HepG2 (cell line): ENCODE data around the gene LIPT2. TPM values are rescaled to one million over a fixed set of nuclear protein-coding genes. Genes with fewer than 3 reads are reported as not detected.

Source experiments
- ATAC-seq: fragments of 200-7000 bp; cut with Tn5 transposase; 3 replicates; pipeline ENCODE4 v1.9.1; 2020; ENCODE audit warnings: mild to moderate bottlenecking, moderate library complexity
- BruUV-seq: library from RNA; stranded (reverse); fragments of 400-500 nt; replicated peaks from 2 replicates; lab custom pipeline; 2021; lab: Mats Ljungman, UMichigan
- CTCF ChIA-PET: fragments of 300-600 bp; formaldehyde crosslinking; extraction: SDS; loops from one replicate; lab custom pipeline; 2021; ENCODE audit warnings: low total read pairs, inconsistent platforms, low intra/inter-chr PET ratio; lab: Yijun Ruan, JAX
- POLR2A ChIA-PET: fragments of 350-600 bp; sonication (Branson Sonifier 250); formaldehyde crosslinking; loops from one replicate; lab custom pipeline; 2020; ENCODE audit warnings: antibody characterized with exemption, inconsistent platforms; lab: Yijun Ruan, JAX
- DNase-seq: peaks from one replicate; pipeline ENCODE4 v3.0.0-alpha.2; 2015; ENCODE audit warnings: low spot score
- FAIRE-seq: peaks from 3 replicates; lab custom pipeline; 2011; peaks lifted over from hg19 to GRCh38; lab: Jason Lieb, UNC
- H2AFZ ChIP-seq: one replicate; pipeline ENCODE4 v1.6.1; 2011; ENCODE audit warnings: low read length, inconsistent platforms
- H3K27ac ChIP-seq: fragments of 300-600 bp; 3 replicates; pipeline ENCODE4 v1.8.0; 2011; ENCODE audit warnings: mixed run types, mild to moderate bottlenecking, mixed read lengths, low read length, inconsistent platforms; ENCODE audit not compliant: insufficient read depth; ENCODE audit errors: extremely low read length
- H3K27me3 ChIP-seq, 2 experiments: fragments of 200-600 bp in 1 of 2; 2 replicates in 1 of 2; 3 replicates in 1 of 2; pipeline versions ENCODE4 v1.6.0 to v1.8.0; 2011; ENCODE audit warnings: low read length in 2 of 2, mild to moderate bottlenecking in 2 of 2, moderate library complexity in 2 of 2, inconsistent platforms in 1 of 2; ENCODE audit not compliant: insufficient read depth in 2 of 2, control insufficient read depth in 1 of 2
- H3K36me3 ChIP-seq, 2 experiments: fragments of 200-600 bp in 1 of 2; replicated peaks in 1 of 2; 2 replicates in 1 of 2; 3 replicates in 1 of 2; pipeline versions ENCODE4 v1.5.1 to v1.8.0; 2011; ENCODE audit warnings: low read length in 2 of 2, inconsistent platforms in 1 of 2; ENCODE audit not compliant: insufficient read depth in 2 of 2, control insufficient read depth in 1 of 2
- H3K4me1 ChIP-seq: 2 replicates; pipeline ENCODE4 v1.5.1; 2012; ENCODE audit warnings: low read length, inconsistent platforms; ENCODE audit not compliant: insufficient read depth
- H3K4me2 ChIP-seq: 2 replicates; pipeline ENCODE4 v1.6.0; 2011; ENCODE audit warnings: low read depth, low read length, inconsistent platforms
- H3K4me3 ChIP-seq, 3 experiments: fragments of 200-600 bp in 1 of 3; sonication (generic), shearing (Covaris generic) in 1 of 3; replicated peaks in 1 of 3; 2 replicates each; pipeline ENCODE4 v1.5.1; 2011 to 2016; ENCODE audit warnings: low read length in 3 of 3, inconsistent platforms in 2 of 3, low read depth in 2 of 3, mild to moderate bottlenecking in 2 of 3, control low read depth in 1 of 3, mixed read lengths in 1 of 3; ENCODE audit not compliant: insufficient read depth in 1 of 3
- H3K79me2 ChIP-seq: one replicate; pipeline ENCODE4 v1.6.1; 2011; ENCODE audit warnings: low read length, inconsistent platforms; ENCODE audit not compliant: insufficient read depth
- H3K9ac ChIP-seq: 2 replicates; pipeline ENCODE4 v1.6.0; 2011; ENCODE audit warnings: mild to moderate bottlenecking, low read depth, low read length, inconsistent platforms; ENCODE audit not compliant: insufficient read depth
- H3K9me3 ChIP-seq: 2 replicates; pipeline ENCODE4 v1.5.1; 2012; ENCODE audit warnings: mild to moderate bottlenecking, low read length
- H4K20me1 ChIP-seq: 2 replicates; pipeline ENCODE4 v1.6.0; 2011; ENCODE audit warnings: inconsistent platforms, mild to moderate bottlenecking, low read length, moderate library complexity; ENCODE audit not compliant: insufficient read depth
- ARID2 ChIP-seq: sonication (generic); formaldehyde crosslinking; IDR thresholded peaks from 2 replicates; pipeline ENCODE4 v1.8.1; 2022; ENCODE audit warnings: mild to moderate bottlenecking, missing genetic modification reagents, borderline replicate concordance
- HNRNPK ChIP-seq: fragments of 200-400 bp; formaldehyde crosslinking; IDR thresholded peaks from 2 replicates; pipeline ENCODE4 v1.6.1; 2018; ENCODE audit warnings: low read length, low read depth, moderate library complexity, mild to moderate bottlenecking; ENCODE audit not compliant: poor library complexity, severe bottlenecking
- JUND ChIP-seq: sonication (generic); formaldehyde crosslinking; IDR thresholded peaks from 2 replicates; pipeline ENCODE4 v1.8.0; 2022; ENCODE audit warnings: mild to moderate bottlenecking, missing genetic modification reagents
- POLR2A ChIP-seq, 2 experiments: IDR thresholded peaks; 2 replicates each; pipeline ENCODE4 v1.6.1; 2011; ENCODE audit warnings: low read depth in 2 of 2, low read length in 2 of 2, mild to moderate bottlenecking in 1 of 2, moderate library complexity in 1 of 2; ENCODE audit not compliant: insufficient read depth in 1 of 2
- REXO4 ChIP-seq: sonication (generic); formaldehyde crosslinking; IDR thresholded peaks from 2 replicates; pipeline ENCODE4 v1.8.0; 2022; ENCODE audit warnings: missing genetic modification reagents, mild to moderate bottlenecking, borderline replicate concordance
- TMF1 ChIP-seq: sonication (generic); formaldehyde crosslinking; IDR thresholded peaks from 2 replicates; pipeline ENCODE4 v1.8.1; 2022; ENCODE audit warnings: low read depth, missing genetic modification reagents
- ZBTB38 ChIP-seq: sonication (generic); formaldehyde crosslinking; IDR thresholded peaks from 2 replicates; pipeline ENCODE4 v1.5.1; 2020; ENCODE audit warnings: mild to moderate bottlenecking, missing genetic modification reagents
- ZBTB7B ChIP-seq: sonication (generic); formaldehyde crosslinking; IDR thresholded peaks from 2 replicates; pipeline ENCODE4 v1.4.0; 2020; ENCODE audit warnings: missing genetic modification reagents
- ZNF234 ChIP-seq: sonication (generic); formaldehyde crosslinking; conservative IDR thresholded peaks from 2 replicates; pipeline ENCODE4 v1.5.1; 2020; ENCODE audit warnings: mild to moderate bottlenecking, missing genetic modification reagents
- WGBS: methylation state at CpG from one replicate; pipeline ENCODE4 v1.1.6; 2017; ENCODE audit warnings: low lambda C conversion rate; 5-methylcytosine and 5-hydroxymethylcytosine counted together
- in situ Hi-C: cut with HindIII; loops from 2 replicates; pipeline ENCODE4 v1.10.0; 2017; ENCODE audit warnings: low pct_unique_long_range_greater_than_20kb; ENCODE audit not compliant: extremely low pct_ligation_motif_present
- intact Hi-C: fragments of 100-400 bp; cut with micrococcal nuclease; formaldehyde crosslinking; loops from one replicate; pipeline ENCODE4 v1.10.0; 2022; ENCODE audit not compliant: unreplicated experiment
- polyA plus RNA-seq, 8 experiments: library from polyadenylated mRNA; depleted of rRNA in 3 of 8; stranded (reverse) in 7 of 8; unstranded in 1 of 8; fragments of >200 nt; fragmentation: Illumina TruSeq in 4 of 8; extraction: Trizol in 4 of 8; gene quantifications; 2 replicates each; pipeline versions ENCODE4 v1.2.1 to v1.2.3, GENCODE V29; 2011 to 2016; ENCODE audit warnings: low read depth in 4 of 8, missing spikeins in 1 of 8, mixed read lengths in 1 of 8; ENCODE audit not compliant: insufficient read depth in 1 of 8
- total RNA-seq, 5 experiments: library from RNA; depleted of rRNA; stranded (reverse); fragments of >200 nt; fragmentation: Illumina TruSeq; extraction: Trizol; gene quantifications; 2 replicates each; pipeline ENCODE4 v1.2.3, GENCODE V29; 2016; ENCODE audit warnings: low read depth in 1 of 5
- TF ChIP-seq, protein P1 (sequence below): sonication (generic); formaldehyde crosslinking; IDR thresholded peaks from 2 replicates; pipeline ENCODE4 v1.8.0; 2022; ENCODE audit warnings: missing genetic modification reagents, mild to moderate bottlenecking, moderate library complexity, borderline replicate concordance
- TF ChIP-seq, protein P2 (sequence below): sonication (generic); formaldehyde crosslinking; IDR thresholded peaks from 2 replicates; pipeline ENCODE4 v1.4.0; 2020; ENCODE audit warnings: missing genetic modification reagents
- TF ChIP-seq, protein P3 (sequence below): sonication (generic); formaldehyde crosslinking; IDR thresholded peaks from 2 replicates; pipeline ENCODE4 v1.4.0; 2020; ENCODE audit warnings: missing genetic modification reagents

Gene LIPT2
- total and polyA plus RNA-seq, 2 of the 13 experiments (the other 11 are each of a cell fraction or from before 2014, with no cell fraction given) = 3.0 to 5.6 TPM

DNA sequence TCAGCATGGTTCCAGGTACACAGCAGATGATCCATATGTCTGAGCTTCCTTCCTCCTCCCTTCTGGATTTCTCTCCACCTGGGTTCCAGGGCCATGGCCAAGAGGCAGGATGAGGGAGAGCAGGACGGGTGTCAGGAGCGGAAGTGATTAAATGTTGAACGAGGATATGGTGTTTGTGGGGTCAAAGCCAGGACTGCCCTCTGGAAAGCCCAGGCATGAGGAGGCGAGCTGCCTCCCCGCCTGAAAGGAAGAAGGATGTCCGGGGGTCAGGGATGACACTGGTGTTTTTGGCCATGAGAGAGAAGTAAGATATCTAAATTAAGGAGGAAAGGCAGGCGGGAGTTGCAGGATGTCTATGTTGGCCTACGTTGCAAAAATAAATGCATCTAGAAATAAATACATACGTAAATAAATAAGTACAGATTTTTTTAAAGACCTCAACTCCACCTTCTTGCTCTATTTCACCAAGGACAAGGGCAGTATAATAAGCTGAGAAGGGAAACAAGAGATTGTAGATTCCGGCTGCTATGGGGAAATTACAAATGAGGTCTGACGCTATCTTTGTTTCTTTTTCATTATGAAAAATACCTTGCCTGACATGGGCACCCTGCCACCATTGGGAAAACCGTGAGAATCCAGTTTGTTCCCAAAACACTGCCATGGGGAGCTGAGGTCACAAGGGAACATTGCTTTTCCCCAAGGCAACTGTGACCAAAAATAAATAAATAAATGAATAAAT lies 27.6 kb upstream of the LIPT2 start:
- BruUV-seq = no TSS peak
- no peak overlapping the region for H2AFZ ChIP-seq
- in situ Hi-C loops (no loop called here), intact Hi-C loops (no loop called here)
- no peaks in the 10 kb centered on the region for H3K9me3 ChIP-seq
- no peak overlapping the region for H3K27ac ChIP-seq
- FAIRE-seq (no peak), DNase-seq (no peak), ATAC-seq (no peak)
- POLR2A ChIA-PET = interaction anchor here (1.4 kb wide), 1 partner anchor 27 kb away, joined by 3 read pairs; the partner anchor contains the start of gene LIPT2
- CTCF ChIA-PET = no interaction called here
- TF ChIP-seq ARID2 (CRISPR knock-in tag) (no peak), ZNF234 (CRISPR knock-in tag) (no peak), POLR2A (IDR thresholded peaks at IDR 0.05; ENCODE audit: insufficient read depth in 1 of 2, low read depth in 2 of 2, low read length in 2 of 2) (no peak), ZBTB38 (CRISPR knock-in tag) (no peak), REXO4 (CRISPR knock-in tag) (no peak), ZBTB7B (CRISPR knock-in tag) (no peak), HNRNPK (no peak), TMF1 (CRISPR knock-in tag) (no peak), JUND (CRISPR knock-in tag) (no peak)
- TF ChIP-seq, protein P1, sequence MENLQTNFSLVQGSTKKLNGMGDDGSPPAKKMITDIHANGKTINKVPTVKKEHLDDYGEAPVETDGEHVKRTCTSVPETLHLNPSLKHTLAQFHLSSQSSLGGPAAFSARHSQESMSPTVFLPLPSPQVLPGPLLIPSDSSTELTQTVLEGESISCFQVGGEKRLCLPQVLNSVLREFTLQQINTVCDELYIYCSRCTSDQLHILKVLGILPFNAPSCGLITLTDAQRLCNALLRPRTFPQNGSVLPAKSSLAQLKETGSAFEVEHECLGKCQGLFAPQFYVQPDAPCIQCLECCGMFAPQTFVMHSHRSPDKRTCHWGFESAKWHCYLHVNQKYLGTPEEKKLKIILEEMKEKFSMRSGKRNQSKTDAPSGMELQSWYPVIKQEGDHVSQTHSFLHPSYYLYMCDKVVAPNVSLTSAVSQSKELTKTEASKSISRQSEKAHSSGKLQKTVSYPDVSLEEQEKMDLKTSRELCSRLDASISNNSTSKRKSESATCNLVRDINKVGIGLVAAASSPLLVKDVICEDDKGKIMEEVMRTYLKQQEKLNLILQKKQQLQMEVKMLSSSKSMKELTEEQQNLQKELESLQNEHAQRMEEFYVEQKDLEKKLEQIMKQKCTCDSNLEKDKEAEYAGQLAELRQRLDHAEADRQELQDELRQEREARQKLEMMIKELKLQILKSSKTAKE (CRISPR knock-in tag) = no peak
- TF ChIP-seq, protein P2, sequence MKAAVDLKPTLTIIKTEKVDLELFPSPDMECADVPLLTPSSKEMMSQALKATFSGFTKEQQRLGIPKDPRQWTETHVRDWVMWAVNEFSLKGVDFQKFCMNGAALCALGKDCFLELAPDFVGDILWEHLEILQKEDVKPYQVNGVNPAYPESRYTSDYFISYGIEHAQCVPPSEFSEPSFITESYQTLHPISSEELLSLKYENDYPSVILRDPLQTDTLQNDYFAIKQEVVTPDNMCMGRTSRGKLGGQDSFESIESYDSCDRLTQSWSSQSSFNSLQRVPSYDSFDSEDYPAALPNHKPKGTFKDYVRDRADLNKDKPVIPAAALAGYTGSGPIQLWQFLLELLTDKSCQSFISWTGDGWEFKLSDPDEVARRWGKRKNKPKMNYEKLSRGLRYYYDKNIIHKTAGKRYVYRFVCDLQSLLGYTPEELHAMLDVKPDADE (CRISPR knock-in tag) = no peak
- TF ChIP-seq, protein P3, sequence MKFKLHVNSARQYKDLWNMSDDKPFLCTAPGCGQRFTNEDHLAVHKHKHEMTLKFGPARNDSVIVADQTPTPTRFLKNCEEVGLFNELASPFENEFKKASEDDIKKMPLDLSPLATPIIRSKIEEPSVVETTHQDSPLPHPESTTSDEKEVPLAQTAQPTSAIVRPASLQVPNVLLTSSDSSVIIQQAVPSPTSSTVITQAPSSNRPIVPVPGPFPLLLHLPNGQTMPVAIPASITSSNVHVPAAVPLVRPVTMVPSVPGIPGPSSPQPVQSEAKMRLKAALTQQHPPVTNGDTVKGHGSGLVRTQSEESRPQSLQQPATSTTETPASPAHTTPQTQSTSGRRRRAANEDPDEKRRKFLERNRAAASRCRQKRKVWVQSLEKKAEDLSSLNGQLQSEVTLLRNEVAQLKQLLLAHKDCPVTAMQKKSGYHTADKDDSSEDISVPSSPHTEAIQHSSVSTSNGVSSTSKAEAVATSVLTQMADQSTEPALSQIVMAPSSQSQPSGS (CRISPR knock-in tag) = no peak
- no peak overlapping the region for H3K4me3 ChIP-seq
- H3K27me3 ChIP-seq = 0 out of 5 replicates have a peak, but pooled peaks cover 0 to 3% of the 10 kb centered on the region in 2 experiments
- no peak overlapping the region for H3K9ac ChIP-seq
- no peaks in the 10 kb centered on the region for H4K20me1 ChIP-seq
- peaks cover 7% of the 10 kb centered on the region; the same call in 1 of the 2 replicates for H3K4me1 ChIP-seq
- H3K36me3 ChIP-seq = no peaks in the 10 kb centered on the region
- no peaks in the 10 kb centered on the region for H3K79me2 ChIP-seq
- no peak overlapping the region for H3K4me2 ChIP-seq
- WGBS = 39% methylated on average over 12 of the region's 12 CpGs
